Activated B cell treated with CpG ODN at 0.5 μM for 24 hours (primary cell): ENCODE measurements around the gene BRCA2. TPM values are rescaled to one million over a fixed set of nuclear protein-coding genes. Genes with fewer than 3 reads are reported as not detected.

ENCODE experiments used
- ATAC-seq: fragments of 200-7000 bp; cut with Tn5 transposase; one replicate; pipeline ENCODE4 v1.10.0; 2021; ENCODE audit warnings: low read depth, mild to moderate bottlenecking, moderate library complexity
- CTCF ChIA-PET: fragments of 350-600 bp; sonication (Branson Sonifier 250); formaldehyde crosslinking; loops from one replicate; lab custom pipeline; 2021; ENCODE audit warnings: antibody characterized with exemption; lab: Charles Lee
- POLR2A ChIA-PET: fragments of 350-600 bp; sonication (Branson Sonifier 250); formaldehyde crosslinking; loops from one replicate; lab custom pipeline; 2021; ENCODE audit warnings: antibody characterized with exemption; lab: Charles Lee
- DNase-seq: peaks from one replicate; pipeline ENCODE4 v3.0.0; 2022
- H3K27ac Mint-ChIP-seq: one replicate; pipeline ENCODE4 v1.8.0; 2020; ENCODE audit warnings: mixed read lengths
- H3K27me3 Mint-ChIP-seq: one replicate; pipeline ENCODE4 v1.8.0; 2021; ENCODE audit warnings: mixed read lengths
- H3K36me3 Mint-ChIP-seq: one replicate; pipeline ENCODE4 v1.8.0; 2021; ENCODE audit warnings: low read depth, mixed read lengths
- H3K4me1 Mint-ChIP-seq: one replicate; pipeline ENCODE4 v1.8.0; 2021; ENCODE audit warnings: mixed read lengths
- H3K4me3 Mint-ChIP-seq: one replicate; pipeline ENCODE4 v1.8.0; 2020; ENCODE audit warnings: mild to moderate bottlenecking, mixed read lengths
- H3K9me3 Mint-ChIP-seq: one replicate; pipeline ENCODE4 v1.8.0; 2020; ENCODE audit warnings: mixed read lengths
- intact Hi-C: fragments of 100-400 bp; cut with micrococcal nuclease; formaldehyde crosslinking; loops from one replicate; pipeline ENCODE4 v1.15.1; 2024
- total RNA-seq: library from RNA; stranded (reverse); gene quantifications from 2 replicates; pipeline ENCODE4 v1.2.3, GENCODE V29; 2022
- TF ChIP-seq, protein P1 (sequence below): fragments of 200-600 bp; IDR thresholded peaks from one replicate; pipeline ENCODE4 v1.8.0; 2022; ENCODE audit warnings: antibody characterized with exemption, mild to moderate bottlenecking

BRCA2 gene
- total RNA-seq, 1 donor from 2014 or later: 6.6 TPM

DNA sequence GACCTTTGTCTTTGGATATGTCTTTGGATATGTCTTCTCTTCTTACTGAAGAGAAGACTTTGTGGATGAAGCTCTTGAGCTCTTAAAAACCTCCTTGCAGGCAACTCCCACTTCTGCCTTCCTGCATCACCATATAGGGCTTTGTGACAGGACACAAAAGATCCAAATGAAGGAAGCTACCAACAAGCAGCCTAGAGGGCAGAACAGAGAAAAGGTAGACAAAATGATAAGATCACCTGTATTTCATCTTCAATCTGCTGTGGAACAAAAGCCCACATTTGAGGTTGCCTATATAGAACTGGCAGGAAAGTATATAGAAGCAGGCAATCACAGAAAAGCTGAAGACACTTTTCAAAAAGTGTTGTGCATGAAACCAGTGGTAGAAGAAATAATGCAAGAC, 70.1 kb downstream of the BRCA2 start:
- H3K9me3 Mint-ChIP-seq: no peaks in the 10 kb centered on the region
- no peaks in the 10 kb centered on the region for H3K36me3 Mint-ChIP-seq
- ChIA-PET POLR2A (no interaction called here), CTCF (interaction anchor here (1.2 kb wide), 1 partner anchor 196 kb away, joined by 3 read pairs; no protein-coding TSS in a partner anchor)
- ATAC-seq (no peak), DNase-seq (no peak)
- H3K4me1 Mint-ChIP-seq: peaks cover 5% of the 10 kb centered on the region
- intact Hi-C loops: no loop called here
- TF ChIP-seq, protein P1, sequence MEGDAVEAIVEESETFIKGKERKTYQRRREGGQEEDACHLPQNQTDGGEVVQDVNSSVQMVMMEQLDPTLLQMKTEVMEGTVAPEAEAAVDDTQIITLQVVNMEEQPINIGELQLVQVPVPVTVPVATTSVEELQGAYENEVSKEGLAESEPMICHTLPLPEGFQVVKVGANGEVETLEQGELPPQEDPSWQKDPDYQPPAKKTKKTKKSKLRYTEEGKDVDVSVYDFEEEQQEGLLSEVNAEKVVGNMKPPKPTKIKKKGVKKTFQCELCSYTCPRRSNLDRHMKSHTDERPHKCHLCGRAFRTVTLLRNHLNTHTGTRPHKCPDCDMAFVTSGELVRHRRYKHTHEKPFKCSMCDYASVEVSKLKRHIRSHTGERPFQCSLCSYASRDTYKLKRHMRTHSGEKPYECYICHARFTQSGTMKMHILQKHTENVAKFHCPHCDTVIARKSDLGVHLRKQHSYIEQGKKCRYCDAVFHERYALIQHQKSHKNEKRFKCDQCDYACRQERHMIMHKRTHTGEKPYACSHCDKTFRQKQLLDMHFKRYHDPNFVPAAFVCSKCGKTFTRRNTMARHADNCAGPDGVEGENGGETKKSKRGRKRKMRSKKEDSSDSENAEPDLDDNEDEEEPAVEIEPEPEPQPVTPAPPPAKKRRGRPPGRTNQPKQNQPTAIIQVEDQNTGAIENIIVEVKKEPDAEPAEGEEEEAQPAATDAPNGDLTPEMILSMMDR: no peak
- no peaks in the 10 kb centered on the region for H3K27me3 Mint-ChIP-seq
- H3K4me3 Mint-ChIP-seq: no peak overlapping the region
- no peak overlapping the region for H3K27ac Mint-ChIP-seq

DNA sequence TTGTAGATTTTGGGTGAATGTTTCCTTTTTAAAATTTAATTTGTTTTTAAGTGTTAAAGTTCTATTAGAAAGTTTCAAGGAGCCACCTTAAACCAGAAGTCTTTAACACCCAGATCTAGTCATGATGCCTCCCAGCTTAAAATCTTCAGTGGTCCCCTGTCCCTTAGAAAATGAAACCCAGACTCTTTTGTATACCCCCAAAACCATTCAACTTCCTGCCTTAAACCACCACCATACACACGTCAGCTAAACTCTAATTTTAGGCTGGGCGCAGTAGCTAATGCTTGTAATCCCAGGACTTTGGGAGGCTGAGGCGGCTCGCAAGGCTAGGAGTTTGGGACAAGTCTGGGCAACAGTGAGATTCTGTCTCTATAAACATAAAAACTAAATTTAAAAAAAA, 74.7 kb downstream of the BRCA2 start:
- intact Hi-C loops: no loop called here
- no peak for ATAC-seq
- Mint-ChIP-seq H3K4me3 (no peak overlapping the region), H3K36me3 (no peaks in the 10 kb centered on the region), H3K4me1 (peaks cover 6% of the 10 kb centered on the region), H3K9me3 (no peaks in the 10 kb centered on the region), H3K27ac (no peak overlapping the region), H3K27me3 (no peaks in the 10 kb centered on the region)
- TF ChIP-seq, protein P1: no peak
- no peak for DNase-seq
- POLR2A ChIA-PET: interaction anchor here (0.6 kb wide), 1 partner anchor 47 kb away, joined by 6 read pairs; no protein-coding TSS in a partner anchor
- CTCF ChIA-PET: no interaction called here

- CTCF ChIA-PET: no interaction called here
- no peak overlapping the region for H3K27ac Mint-ChIP-seq
- DNase-seq: no peak
- no peaks in the 10 kb centered on the region for H3K27me3 Mint-ChIP-seq
- no peak for ATAC-seq
- TF ChIP-seq, protein P1: no peak
- intact Hi-C loops: no loop called here
- H3K9me3 Mint-ChIP-seq: no peaks in the 10 kb centered on the region
- H3K4me1 Mint-ChIP-seq: peaks cover 6% of the 10 kb centered on the region
- POLR2A ChIA-PET: interaction anchor here (0.7 kb wide), 1 partner anchor 76 kb away, joined by 3 read pairs; no protein-coding TSS in a partner anchor
- no peak overlapping the region for H3K4me3 Mint-ChIP-seq
- H3K36me3 Mint-ChIP-seq: no peaks in the 10 kb centered on the region
Observed at GRCh38 chr13:32390484-32390883, 75.2 kb downstream of the BRCA2 start.

DNA sequence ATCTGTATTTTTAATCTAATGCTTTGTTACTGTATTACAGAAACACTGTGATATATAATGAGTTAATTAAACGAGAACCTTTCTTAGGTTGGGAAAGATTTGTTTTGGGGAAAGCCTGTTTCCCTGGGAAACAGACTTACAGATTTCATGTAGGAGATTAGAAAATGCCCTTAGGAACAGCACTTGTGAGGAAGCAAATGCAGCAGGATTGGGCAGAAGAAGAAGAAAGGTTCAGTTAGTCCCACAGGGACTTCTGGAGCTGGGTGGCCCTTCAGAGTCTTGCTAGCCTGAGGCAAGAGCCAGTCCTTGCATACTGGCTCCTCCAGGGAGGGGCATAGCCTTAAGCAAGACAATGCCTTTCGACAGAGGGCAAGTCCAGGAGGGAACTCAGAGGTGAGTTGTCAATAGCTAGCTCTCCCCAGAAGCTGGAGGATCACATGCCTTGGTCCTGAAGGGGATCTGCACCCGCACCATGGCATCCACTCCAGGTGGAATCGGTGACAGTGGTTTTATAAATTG, 75.9 kb downstream of the BRCA2 start:
- ChIA-PET POLR2A (interaction anchor here (0.7 kb wide), 1 partner anchor 76 kb away, joined by 3 read pairs; no protein-coding TSS in a partner anchor), CTCF (no interaction called here)
- no peak overlapping the region for H3K4me3 Mint-ChIP-seq
- H3K27me3 Mint-ChIP-seq: no peaks in the 10 kb centered on the region
- peaks cover 6% of the 10 kb centered on the region for H3K4me1 Mint-ChIP-seq
- ATAC-seq (no peak), DNase-seq (no peak)
- H3K9me3 Mint-ChIP-seq: no peaks in the 10 kb centered on the region
- no peaks in the 10 kb centered on the region for H3K36me3 Mint-ChIP-seq
- TF ChIP-seq, protein P1: no peak
- H3K27ac Mint-ChIP-seq: no peak overlapping the region
- intact Hi-C loops: no loop called here

DNA sequence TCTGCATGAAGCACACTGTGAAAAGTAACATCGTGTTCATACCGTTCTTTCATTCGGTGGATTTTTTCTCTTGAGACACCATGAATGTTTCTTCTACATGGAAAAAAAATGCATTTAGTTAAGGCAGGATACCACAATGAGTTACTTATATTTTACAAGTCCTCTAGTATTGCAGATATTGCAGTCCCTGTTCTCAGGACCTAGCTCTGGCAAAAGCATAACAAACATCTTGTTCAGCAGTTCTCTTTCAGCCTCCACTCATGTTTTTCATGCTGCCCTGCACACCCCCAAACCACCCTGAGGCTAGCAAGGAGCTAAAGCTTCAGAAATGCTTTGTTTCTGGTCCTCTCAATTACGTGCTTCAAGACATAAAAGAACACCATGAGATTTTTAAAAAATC, 87.8 kb downstream of the BRCA2 start:
- Mint-ChIP-seq H3K9me3 (no peaks in the 10 kb centered on the region), H3K27ac (no peak overlapping the region), H3K36me3 (peaks cover 69% of the 10 kb centered on the region), H3K27me3 (no peaks in the 10 kb centered on the region), H3K4me3 (no peak overlapping the region), H3K4me1 (no peaks in the 10 kb centered on the region)
- TF ChIP-seq, protein P1: no peak
- intact Hi-C loops: no loop called here
- no peak for DNase-seq
- ATAC-seq: no peak
- ChIA-PET CTCF (interaction anchor here (0.9 kb wide), 1 partner anchor 9 kb away, joined by 3 read pairs; no protein-coding TSS in a partner anchor), POLR2A (no interaction called here)
